Endothelial cell of umbilical vein (primary cell): ENCODE data around the gene MT1G. TPM values are rescaled to one million over a fixed set of nuclear protein-coding genes. Genes with fewer than 3 reads are reported as not detected.

ENCODE experiments used
- BruUV-seq: library from RNA; stranded (reverse); fragments of 400-500 nt; replicated peaks from 2 replicates; lab custom pipeline; 2021; lab: Mats Ljungman, UMichigan
- CTCF ChIA-PET: fragments of 300-600, 350-600 bp; sonication (Branson Sonifier 250); formaldehyde crosslinking; loops from one replicate; lab custom pipeline; 2021; ENCODE audit warnings: antibody characterized with exemption, inconsistent platforms; lab: Charles Lee
- POLR2A ChIA-PET: fragments of 300-600, 350-600 bp; sonication (Branson Sonifier 250); formaldehyde crosslinking; loops from one replicate; lab custom pipeline; 2021; ENCODE audit warnings: antibody characterized with exemption, inconsistent platforms; lab: Charles Lee
- DNase-seq: peaks from one replicate; pipeline ENCODE4 v3.0.0-alpha.2; 2011; ENCODE audit warnings: low read depth, low spot score
- FAIRE-seq: peaks from 2 replicates; lab custom pipeline; 2011; peaks lifted over from hg19 to GRCh38; lab: Jason Lieb, UNC
- H2AFZ ChIP-seq: 2 replicates; pipeline ENCODE4 v1.6.0; 2012; ENCODE audit warnings: low read depth, low read length, control low read depth, inconsistent platforms
- H3K27ac ChIP-seq: 2 replicates; pipeline ENCODE4 v1.5.1; 2011; ENCODE audit warnings: low read depth, mild to moderate bottlenecking, control low read depth, low read length, moderate library complexity; ENCODE audit not compliant: insufficient read depth
- H3K27me3 ChIP-seq, 2 experiments: 2 replicates each; pipeline versions ENCODE4 v1.6.0 to v1.6.1; 2011; ENCODE audit warnings: low read length in 2 of 2, mixed read lengths in 1 of 2; ENCODE audit not compliant: control insufficient read depth in 2 of 2, insufficient read depth in 2 of 2
- H3K36me3 ChIP-seq, 2 experiments: 2 replicates in 1 of 2; 3 replicates in 1 of 2; pipeline ENCODE4 v1.5.1; 2011; ENCODE audit warnings: low read length in 2 of 2, mild to moderate bottlenecking in 1 of 2, moderate library complexity in 1 of 2; ENCODE audit not compliant: control insufficient read depth in 2 of 2, insufficient read depth in 2 of 2; ENCODE audit errors: extremely low read depth in 1 of 2
- H3K4me1 ChIP-seq: 3 replicates; pipeline ENCODE4 v1.5.1; 2011; ENCODE audit warnings: mild to moderate bottlenecking, low read length; ENCODE audit not compliant: control insufficient read depth, insufficient read depth; ENCODE audit errors: extremely low read depth
- H3K4me2 ChIP-seq: 2 replicates; pipeline ENCODE4 v1.6.1; 2011; ENCODE audit warnings: low read length, control low read depth, mixed read lengths; ENCODE audit not compliant: insufficient read depth
- H3K4me3 ChIP-seq, 3 experiments: fragments of 200-600 bp in 1 of 3; sonication (generic), shearing (Covaris generic) in 1 of 3; replicated peaks in 1 of 3; 2 replicates each; pipeline ENCODE4 v1.5.1; 2011 to 2016; ENCODE audit warnings: control low read depth in 3 of 3, low read length in 3 of 3, mild to moderate bottlenecking in 2 of 3, inconsistent platforms in 1 of 3, low read depth in 1 of 3, moderate library complexity in 1 of 3; ENCODE audit not compliant: insufficient read depth in 1 of 3
- H3K79me2 ChIP-seq: 2 replicates; pipeline ENCODE4 v1.6.0; 2012; ENCODE audit warnings: low read length, inconsistent platforms; ENCODE audit not compliant: control insufficient read depth, insufficient read depth
- H3K9ac ChIP-seq: replicated peaks from 2 replicates; pipeline ENCODE3; 2011; ENCODE audit warnings: low read length, control low read depth; ENCODE audit not compliant: insufficient read depth; ENCODE audit errors: extremely low read depth
- H3K9me1 ChIP-seq: replicated peaks from 3 replicates; pipeline ENCODE4 v1.6.0; 2011; ENCODE audit warnings: mild to moderate bottlenecking, low read length; ENCODE audit not compliant: control insufficient read depth, insufficient read depth; ENCODE audit errors: extremely low read depth
- H3K9me3 ChIP-seq: replicated peaks from 2 replicates; pipeline ENCODE4 v1.5.1; 2012; ENCODE audit warnings: low read length, inconsistent platforms; ENCODE audit not compliant: control insufficient read depth, insufficient read depth
- H4K20me1 ChIP-seq: replicated peaks from 2 replicates; pipeline ENCODE3; 2011; ENCODE audit warnings: mild to moderate bottlenecking, low read length; ENCODE audit not compliant: control insufficient read depth, insufficient read depth; ENCODE audit errors: extremely low read depth
- POLR2A ChIP-seq: IDR thresholded peaks from 2 replicates; pipeline ENCODE4 v1.6.1; 2012; ENCODE audit warnings: low read depth, mild to moderate bottlenecking, control low read depth, low read length
- dilution Hi-C: fragments of 300-500 bp; cut with MboI; formaldehyde crosslinking; loops from one replicate; pipeline ENCODE4 v1.15.0; 2019; ENCODE audit warnings: low sequenced_read_pairs; ENCODE audit not compliant: extremely low pct_ligation_motif_present
- intact Hi-C: fragments of 100-400 bp; cut with micrococcal nuclease; formaldehyde crosslinking; loops from one replicate; pipeline ENCODE4 v1.10.0; 2022
- polyA plus RNA-seq, 4 experiments: library from polyadenylated mRNA; depleted of rRNA in 3 of 4; stranded (reverse) in 3 of 4; unstranded in 1 of 4; fragments of >200 nt; gene quantifications; 2 replicates each; pipeline versions ENCODE4 v1.2.1 to v1.2.3, GENCODE V29; 2011 to 2012; ENCODE audit warnings: missing spikeins in 1 of 4
- total RNA-seq: library from RNA; stranded (reverse); gene quantifications from 2 replicates; pipeline ENCODE4 v1.2.3, GENCODE V29; 2021
- TF ChIP-seq, protein P1 (sequence below), 2 donors: IDR thresholded peaks; 1 replicate in 1 of 2; 2 replicates in 1 of 2; pipeline ENCODE4 v1.5.1; 2011; ENCODE audit warnings: low read length in 2 of 2, mild to moderate bottlenecking in 2 of 2, moderate library complexity in 2 of 2, control low read depth in 1 of 2, inconsistent platforms in 1 of 2, low read depth in 1 of 2; ENCODE audit not compliant: insufficient read depth in 1 of 2; ENCODE audit errors: extremely low read depth in 1 of 2

Gene MT1G
- total and polyA plus RNA-seq, 2 donors (not counting 3 experiments of a cell fraction or from before 2014, with no cell fraction given), result not detected

DNA sequence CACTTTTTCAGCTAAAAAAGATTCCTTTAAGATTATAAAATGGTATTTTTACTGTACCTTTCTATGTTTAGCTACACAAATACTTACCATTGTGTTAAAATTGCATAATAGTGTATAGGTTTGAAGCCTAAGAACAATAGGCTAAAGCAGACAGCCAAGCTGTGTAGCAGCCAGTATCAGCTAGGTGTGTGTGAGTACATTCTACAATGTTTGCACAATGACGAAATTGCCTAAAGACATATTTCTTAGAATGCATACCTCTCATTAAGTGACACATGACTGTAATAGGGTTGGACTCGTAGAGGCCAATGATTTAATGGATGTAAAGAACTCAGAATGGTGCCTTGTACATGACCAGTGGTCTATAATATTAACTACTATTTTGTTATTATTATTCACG is 18.0 kb downstream of the MT1G start:
- CTCF ChIA-PET, result interaction anchor here (1.1 kb wide), 1 partner anchor 52 kb away, joined by 4 read pairs; no protein-coding TSS in a partner anchor
- Histone ChIP-seq H3K9ac (no peak overlapping the region), H3K27me3 (peaks cover 41 to 53% of the 10 kb centered on the region in 2 experiments), H3K4me1 (no peaks in the 10 kb centered on the region), H3K79me2 (no peaks in the 10 kb centered on the region), H3K27ac (no peak overlapping the region), H3K4me2 (no peak overlapping the region), H3K9me1 (no peaks in the 10 kb centered on the region), H4K20me1 (no peaks in the 10 kb centered on the region), H2AFZ (no peak overlapping the region), H3K4me3 (no peak overlapping the region), H3K36me3 (no peaks in the 10 kb centered on the region), H3K9me3 (no peaks in the 10 kb centered on the region)
- TF ChIP-seq, protein P1, sequence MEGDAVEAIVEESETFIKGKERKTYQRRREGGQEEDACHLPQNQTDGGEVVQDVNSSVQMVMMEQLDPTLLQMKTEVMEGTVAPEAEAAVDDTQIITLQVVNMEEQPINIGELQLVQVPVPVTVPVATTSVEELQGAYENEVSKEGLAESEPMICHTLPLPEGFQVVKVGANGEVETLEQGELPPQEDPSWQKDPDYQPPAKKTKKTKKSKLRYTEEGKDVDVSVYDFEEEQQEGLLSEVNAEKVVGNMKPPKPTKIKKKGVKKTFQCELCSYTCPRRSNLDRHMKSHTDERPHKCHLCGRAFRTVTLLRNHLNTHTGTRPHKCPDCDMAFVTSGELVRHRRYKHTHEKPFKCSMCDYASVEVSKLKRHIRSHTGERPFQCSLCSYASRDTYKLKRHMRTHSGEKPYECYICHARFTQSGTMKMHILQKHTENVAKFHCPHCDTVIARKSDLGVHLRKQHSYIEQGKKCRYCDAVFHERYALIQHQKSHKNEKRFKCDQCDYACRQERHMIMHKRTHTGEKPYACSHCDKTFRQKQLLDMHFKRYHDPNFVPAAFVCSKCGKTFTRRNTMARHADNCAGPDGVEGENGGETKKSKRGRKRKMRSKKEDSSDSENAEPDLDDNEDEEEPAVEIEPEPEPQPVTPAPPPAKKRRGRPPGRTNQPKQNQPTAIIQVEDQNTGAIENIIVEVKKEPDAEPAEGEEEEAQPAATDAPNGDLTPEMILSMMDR (IDR thresholded peaks at IDR 0.05; ENCODE audit: extremely low read depth in 1 of 2, insufficient read depth in 1 of 2, low read depth in 1 of 2, low read length in 2 of 2), result no peak
- BruUV-seq, result no TSS peak
- no peak for FAIRE-seq
- intact Hi-C loops, result no loop called here
- POLR2A ChIA-PET, result no interaction called here
- no peak for DNase-seq
- dilution Hi-C loops, result no loop called here

DNA sequence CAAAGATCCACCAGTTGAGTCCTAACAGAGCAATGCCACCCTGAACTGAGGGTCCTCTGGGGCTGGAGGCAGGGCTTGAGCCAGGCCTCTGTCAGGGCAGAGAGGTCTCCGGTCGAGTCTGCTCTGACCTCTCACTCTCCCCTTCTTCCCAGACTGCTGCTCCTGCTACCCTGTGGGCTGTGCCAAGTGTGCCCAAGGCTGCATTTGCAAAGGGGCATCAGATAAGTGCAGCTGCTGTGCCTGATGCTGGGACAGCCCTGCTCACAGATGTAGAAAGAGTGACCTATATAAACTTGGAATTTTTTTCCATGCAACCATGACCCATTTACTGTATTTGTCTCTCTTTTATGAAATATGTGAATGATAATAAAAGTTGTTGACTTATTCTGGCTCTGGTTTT is 18.6 kb downstream of the MT1G start:
- POLR2A ChIA-PET, result no interaction called here
- Histone ChIP-seq H4K20me1 (no peaks in the 10 kb centered on the region), H3K27ac (no peak overlapping the region), H2AFZ (no peak overlapping the region), H3K27me3 (peaks cover 46 to 59% of the 10 kb centered on the region in 2 experiments), H3K9me1 (no peaks in the 10 kb centered on the region), H3K4me1 (no peaks in the 10 kb centered on the region), H3K9me3 (no peaks in the 10 kb centered on the region), H3K4me3 (no peak overlapping the region), H3K79me2 (no peaks in the 10 kb centered on the region), H3K9ac (no peak overlapping the region), H3K4me2 (no peak overlapping the region), H3K36me3 (no peaks in the 10 kb centered on the region)
- DNase-seq, result no peak
- intact Hi-C loops (no loop called here), dilution Hi-C loops (no loop called here)
- no peak for TF ChIP-seq POLR2A
- CTCF ChIA-PET, result interaction anchor here (1.1 kb wide), 1 partner anchor 52 kb away, joined by 4 read pairs; no protein-coding TSS in a partner anchor
- BruUV-seq, result no TSS peak
- no peak for FAIRE-seq
